Right forelimb (tissue), 1 donor: ENCODE results near the gene SURF4.

Experiments
- DNase-seq: peaks from one replicate; pipeline ENCODE4 v3.0.0-alpha.2; 2018

The SURF4 gene

GRCh38 chr9:133375724-133376654 lies at the start of gene SURF4, which contains the start of gene STKLD1:
TSS of gene SURF4 (minus strand) at chr9:133376060. CDS start at chr9:133375969, 91 bp downstream.
TSS of gene STKLD1 (plus strand) at chr9:133376366. CDS start at chr9:133376474, 108 bp downstream.
- peak; percentile 97 for DNase-seq

GRCh38 chr9:133425049-133425632 lies 49.3 kb upstream of the SURF4 start:
- no peak for DNase-seq

- no peak for DNase-seq
Observed at GRCh38 chr9:133424187-133424586, 48.3 kb upstream of the SURF4 start.

- no peak for DNase-seq
Observed at GRCh38 chr9:133423216-133423615, 47.4 kb upstream of the SURF4 start.

- no peak for DNase-seq
Observed at GRCh38 chr9:133421615-133422542, 46.0 kb upstream of the SURF4 start, which contains the start of gene ADAMTS13. TSS of gene ADAMTS13 (plus strand) at chr9:133422367. CDS start at chr9:133422444, 77 bp downstream.

GRCh38 chr9:133420392-133420827 lies 44.5 kb upstream of the SURF4 start:
- DNase-seq, result no peak

GRCh38 chr9:133419005-133419404 lies 43.1 kb upstream of the SURF4 start:
- no peak for DNase-seq

GRCh38 chr9:133417541-133418461 lies 41.9 kb upstream of the SURF4 start, which contains the start of gene REXO4:
TSS of gene REXO4 (minus strand) at chr9:133418010. CDS start at chr9:133417844, 166 bp downstream.
- DNase-seq, result peak; percentile 94

GRCh38 chr9:133415170-133415569 lies 39.3 kb upstream of the SURF4 start:
- no peak for DNase-seq

- DNase-seq, result no peak
Observed at GRCh38 chr9:133408042-133408441, 32.2 kb upstream of the SURF4 start.

- DNase-seq, result peak; percentile 77
Observed at GRCh38 chr9:133406480-133407307, 30.8 kb upstream of the SURF4 start.

GRCh38 chr9:133405508-133406438 lies 29.9 kb upstream of the SURF4 start:
- no peak for DNase-seq

- DNase-seq, result no peak
Observed at GRCh38 chr9:133404454-133405002, 28.7 kb upstream of the SURF4 start.

GRCh38 chr9:133403766-133404453 lies 28.1 kb upstream of the SURF4 start:
- no peak for DNase-seq

GRCh38 chr9:133402689-133403088 lies 26.8 kb upstream of the SURF4 start:
- DNase-seq, result no peak

GRCh38 chr9:133401588-133401987 lies 25.7 kb upstream of the SURF4 start:
- DNase-seq, result no peak

- no peak for DNase-seq
Observed at GRCh38 chr9:133400292-133400691, 24.4 kb upstream of the SURF4 start.

- DNase-seq, result no peak
Observed at GRCh38 chr9:133397895-133398294, 22.0 kb upstream of the SURF4 start.
